ENCODE measurements around the gene TRIM47. TPM values are rescaled to one million over a fixed set of nuclear protein-coding genes. Genes with fewer than 3 reads are reported as not detected.

The TRIM47 gene
- total and polyA plus RNA-seq, 2 of the 13 experiments (the other 11 are each of a cell fraction or from before 2014, with no cell fraction given) = 33.5 to 82.0 TPM

DNA sequence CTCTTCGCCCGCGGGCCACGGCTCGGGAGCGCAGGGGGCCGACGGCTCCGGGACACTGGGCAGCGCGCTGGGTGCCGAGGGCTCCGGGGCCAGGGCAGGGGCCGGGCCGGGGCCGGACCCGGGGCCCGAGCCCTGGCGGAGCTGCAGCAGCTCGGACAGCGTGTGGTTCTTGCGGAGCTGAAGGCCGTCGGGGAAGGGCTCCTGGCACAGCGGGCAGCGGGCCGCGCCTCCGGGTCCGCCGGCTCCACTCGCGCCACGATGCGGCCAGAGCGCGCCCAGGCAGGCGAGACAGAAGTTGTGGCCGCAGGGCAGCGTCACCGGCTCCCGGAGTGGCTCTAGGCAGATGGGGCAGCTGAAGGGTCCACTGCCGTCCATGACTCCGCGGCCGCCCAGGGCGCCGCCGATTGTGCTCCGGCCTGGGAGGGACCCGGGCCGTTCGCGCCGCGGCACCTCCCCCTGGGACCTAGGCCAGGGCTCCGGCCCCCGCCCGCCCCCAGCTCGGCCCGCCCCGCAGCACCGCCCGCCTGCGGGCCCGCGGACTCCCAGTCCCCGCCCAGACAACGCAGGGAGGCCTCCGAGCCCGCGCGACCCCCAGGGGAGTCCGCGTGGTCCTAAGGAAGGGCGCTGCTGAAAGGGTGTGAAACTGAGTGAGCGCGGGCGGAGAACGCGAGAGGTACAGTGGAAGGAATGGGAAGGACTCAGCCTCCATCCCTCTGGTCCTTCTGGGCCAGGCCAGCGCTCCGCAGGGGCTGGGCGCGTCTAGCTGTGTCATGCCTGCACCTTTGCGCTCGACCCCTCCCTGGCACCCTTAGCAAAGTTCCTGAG lies at the start of gene TRIM47 (continued):
- TF ChIP-seq ZNF770 (CRISPR knock-in tag; IDR thresholded peaks at IDR 0.05) (peak; percentile 80), RAD51 (IDR thresholded peaks at IDR 0.05; ENCODE audit: borderline replicate concordance) (no peak), NCOA1 (CRISPR knock-in tag; IDR thresholded peaks at IDR 0.05) (peak; percentile 43; the same call in 1 of the 2 replicates), KMT2B (CRISPR knock-in tag; IDR thresholded peaks at IDR 0.05) (peak; percentile 66; the same call in 1 of the 2 replicates), EHMT2 (IDR thresholded peaks at IDR 0.05; ENCODE audit: borderline replicate concordance, low read depth, low read length) (no peak), HNRNPH1 (optimal IDR thresholded peaks at IDR 0.05; ENCODE audit: low read depth, low read length) (no peak), RNF2 (conservative IDR thresholded peaks at IDR 0.05; ENCODE audit: low read depth) (no peak), PRDM4 (CRISPR knock-in tag; IDR thresholded peaks at IDR 0.05; ENCODE audit: borderline replicate concordance) (0 out of 2 replicates have a peak, but pooled peaks have one; percentile 7), MXI1 (IDR thresholded peaks at IDR 0.05; ENCODE audit: borderline replicate concordance, low read depth, low read length) (0 out of 3 replicates have a peak, but pooled peaks have one; percentile 17), GATAD2A (CRISPR knock-in tag; IDR thresholded peaks at IDR 0.05) (peak; percentile 77), ZNF652 (CRISPR knock-in tag; IDR thresholded peaks at IDR 0.05; ENCODE audit: borderline replicate concordance, low read depth) (peak; percentile 70), ZNF331 (CRISPR knock-in tag; IDR thresholded peaks at IDR 0.05) (peak; percentile 55), FOXO1 (CRISPR knock-in tag; IDR thresholded peaks at IDR 0.05) (peak; percentile 10; the same call in 1 of the 2 replicates), GTF3A (CRISPR knock-in tag; conservative IDR thresholded peaks at IDR 0.05) (peak; percentile 87; the same call in 1 of the 2 replicates), FOSL1 (CRISPR knock-in tag; IDR thresholded peaks at IDR 0.05; ENCODE audit: borderline replicate concordance) (peak; percentile 39; the same call in 1 of the 2 replicates), CHD2 (IDR thresholded peaks at IDR 0.05; ENCODE audit: low read depth, low read length) (peak; percentile 71), SP1 (IDR thresholded peaks at IDR 0.05) (no peak), SP1 (CRISPR knock-in tag; IDR thresholded peaks at IDR 0.05) (peak; percentile 70), ZNF501 (CRISPR knock-in tag; IDR thresholded peaks at IDR 0.05) (peak; percentile 76), ZNF205 (CRISPR knock-in tag; IDR thresholded peaks at IDR 0.05) (peak; percentile 81), ZNF563 (CRISPR knock-in tag; IDR thresholded peaks at IDR 0.05) (0 out of 2 replicates have a peak, but pooled peaks have one; percentile 57), RARA (CRISPR knock-in tag; IDR thresholded peaks at IDR 0.05) (peak; percentile 41; the same call in 1 of the 2 replicates), MYC (CRISPR knock-in tag; IDR thresholded peaks at IDR 0.05; ENCODE audit: borderline replicate concordance) (peak; percentile 87)
- TF ChIP-seq, protein P1, sequence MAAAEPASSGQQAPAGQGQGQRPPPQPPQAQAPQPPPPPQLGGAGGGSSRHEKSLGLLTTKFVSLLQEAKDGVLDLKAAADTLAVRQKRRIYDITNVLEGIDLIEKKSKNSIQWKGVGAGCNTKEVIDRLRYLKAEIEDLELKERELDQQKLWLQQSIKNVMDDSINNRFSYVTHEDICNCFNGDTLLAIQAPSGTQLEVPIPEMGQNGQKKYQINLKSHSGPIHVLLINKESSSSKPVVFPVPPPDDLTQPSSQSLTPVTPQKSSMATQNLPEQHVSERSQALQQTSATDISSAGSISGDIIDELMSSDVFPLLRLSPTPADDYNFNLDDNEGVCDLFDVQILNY (CRISPR knock-in tag; conservative IDR thresholded peaks at IDR 0.05) = peak; percentile 11; the same call in 1 of the 2 replicates
- TF ChIP-seq, protein P2, sequence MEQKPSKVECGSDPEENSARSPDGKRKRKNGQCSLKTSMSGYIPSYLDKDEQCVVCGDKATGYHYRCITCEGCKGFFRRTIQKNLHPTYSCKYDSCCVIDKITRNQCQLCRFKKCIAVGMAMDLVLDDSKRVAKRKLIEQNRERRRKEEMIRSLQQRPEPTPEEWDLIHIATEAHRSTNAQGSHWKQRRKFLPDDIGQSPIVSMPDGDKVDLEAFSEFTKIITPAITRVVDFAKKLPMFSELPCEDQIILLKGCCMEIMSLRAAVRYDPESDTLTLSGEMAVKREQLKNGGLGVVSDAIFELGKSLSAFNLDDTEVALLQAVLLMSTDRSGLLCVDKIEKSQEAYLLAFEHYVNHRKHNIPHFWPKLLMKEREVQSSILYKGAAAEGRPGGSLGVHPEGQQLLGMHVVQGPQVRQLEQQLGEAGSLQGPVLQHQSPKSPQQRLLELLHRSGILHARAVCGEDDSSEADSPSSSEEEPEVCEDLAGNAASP (CRISPR knock-in tag; IDR thresholded peaks at IDR 0.05; ENCODE audit: borderline replicate concordance) = peak; percentile 45; the same call in 1 of the 2 replicates

All from HepG2 (cell line).